HepG2 (cell line): ENCODE results near the gene CD300H. TPM values are rescaled to one million over a fixed set of nuclear protein-coding genes. Genes with fewer than 3 reads are reported as not detected.

Source experiments
- AHR ChIP-seq: IDR thresholded peaks from 2 replicates; pipeline ENCODE4 v1.6.1; 2018; ENCODE audit warnings: missing genetic modification reagents, missing compliant biosample characterization
- ARNTL ChIP-seq: sonication (generic); formaldehyde crosslinking; IDR thresholded peaks from 2 replicates; pipeline ENCODE4 v1.4.0; 2020; ENCODE audit warnings: mild to moderate bottlenecking, missing genetic modification reagents
- ELF4 ChIP-seq: sonication (generic); formaldehyde crosslinking; IDR thresholded peaks from 2 replicates; pipeline ENCODE4 v1.5.0; 2020; ENCODE audit warnings: missing genetic modification reagents, mild to moderate bottlenecking, moderate library complexity, borderline replicate concordance
- IKZF1 ChIP-seq: fragments of 450-650 bp; IDR thresholded peaks from 2 replicates; pipeline ENCODE4 v1.7.1; 2016
- NR3C1 ChIP-seq: sonication (generic); formaldehyde crosslinking; IDR thresholded peaks from 2 replicates; pipeline ENCODE4 v1.4.0; 2020; ENCODE audit warnings: missing genetic modification reagents
- RELA ChIP-seq: sonication (generic); formaldehyde crosslinking; IDR thresholded peaks from 2 replicates; pipeline ENCODE4 v1.4.0; 2020; ENCODE audit warnings: missing genetic modification reagents
- RNF2 ChIP-seq: fragments of 450-650 bp; conservative IDR thresholded peaks from 2 replicates; pipeline ENCODE4 v1.6.1; 2016; ENCODE audit warnings: low read depth
- TAF15 ChIP-seq: fragments of 200-400 bp; formaldehyde crosslinking; IDR thresholded peaks from one replicate; pipeline ENCODE4 v1.6.1; 2018; ENCODE audit warnings: mild to moderate bottlenecking, low read depth, low read length; ENCODE audit not compliant: poor library complexity, severe bottlenecking
- ZBTB8A ChIP-seq: sonication (generic); formaldehyde crosslinking; IDR thresholded peaks from 2 replicates; pipeline ENCODE4 v1.4.0; 2020; ENCODE audit warnings: mild to moderate bottlenecking, low read depth, missing genetic modification reagents, borderline replicate concordance
- ZNF329 ChIP-seq: sonication (generic); formaldehyde crosslinking; IDR thresholded peaks from 2 replicates; pipeline ENCODE4 v1.9.0; 2021; ENCODE audit warnings: low read depth, mild to moderate bottlenecking, missing genetic modification reagents
- ZNF839 ChIP-seq: sonication (generic); formaldehyde crosslinking; IDR thresholded peaks from 2 replicates; pipeline ENCODE4 v1.4.0; 2020; ENCODE audit warnings: missing genetic modification reagents, mild to moderate bottlenecking, borderline replicate concordance
- polyA plus RNA-seq, 8 experiments: library from polyadenylated mRNA; depleted of rRNA in 3 of 8; stranded (reverse) in 7 of 8; unstranded in 1 of 8; fragments of >200 nt; fragmentation: Illumina TruSeq in 4 of 8; extraction: Trizol in 4 of 8; gene quantifications; 2 replicates each; pipeline versions ENCODE4 v1.2.1 to v1.2.3, GENCODE V29; 2011 to 2016; ENCODE audit warnings: low read depth in 4 of 8, missing spikeins in 1 of 8, mixed read lengths in 1 of 8; ENCODE audit not compliant: insufficient read depth in 1 of 8
- total RNA-seq, 5 experiments: library from RNA; depleted of rRNA; stranded (reverse); fragments of >200 nt; fragmentation: Illumina TruSeq; extraction: Trizol; gene quantifications; 2 replicates each; pipeline ENCODE4 v1.2.3, GENCODE V29; 2016; ENCODE audit warnings: low read depth in 1 of 5
- TF ChIP-seq, protein P1 (sequence below), 2 experiments: fragments of 450-650 bp in 1 of 2; sonication (generic) in 1 of 2; formaldehyde crosslinking in 1 of 2; IDR thresholded peaks; 2 replicates each; pipeline versions ENCODE4 v1.6.1 to v1.8.0; 2016 to 2022; ENCODE audit warnings: antibody characterized with exemption in 1 of 2, mild to moderate bottlenecking in 1 of 2, missing genetic modification reagents in 1 of 2
- TF ChIP-seq, protein P2 (sequence below): sonication (generic); formaldehyde crosslinking; IDR thresholded peaks from 2 replicates; pipeline ENCODE4 v1.5.0; 2020; ENCODE audit warnings: missing genetic modification reagents
- TF ChIP-seq, protein P3 (sequence below): sonication (generic); formaldehyde crosslinking; IDR thresholded peaks from 2 replicates; pipeline ENCODE4 v1.4.0; 2020; ENCODE audit warnings: mild to moderate bottlenecking, low read depth, missing genetic modification reagents
- TF ChIP-seq, protein P4 (sequence below): sonication (generic); formaldehyde crosslinking; IDR thresholded peaks from 2 replicates; pipeline ENCODE4 v1.4.0; 2020; ENCODE audit warnings: low read depth, missing genetic modification reagents

CD300H gene
- total and polyA plus RNA-seq, 2 of the 13 experiments (the other 11 are each of a cell fraction or from before 2014, with no cell fraction given), result not detected

DNA sequence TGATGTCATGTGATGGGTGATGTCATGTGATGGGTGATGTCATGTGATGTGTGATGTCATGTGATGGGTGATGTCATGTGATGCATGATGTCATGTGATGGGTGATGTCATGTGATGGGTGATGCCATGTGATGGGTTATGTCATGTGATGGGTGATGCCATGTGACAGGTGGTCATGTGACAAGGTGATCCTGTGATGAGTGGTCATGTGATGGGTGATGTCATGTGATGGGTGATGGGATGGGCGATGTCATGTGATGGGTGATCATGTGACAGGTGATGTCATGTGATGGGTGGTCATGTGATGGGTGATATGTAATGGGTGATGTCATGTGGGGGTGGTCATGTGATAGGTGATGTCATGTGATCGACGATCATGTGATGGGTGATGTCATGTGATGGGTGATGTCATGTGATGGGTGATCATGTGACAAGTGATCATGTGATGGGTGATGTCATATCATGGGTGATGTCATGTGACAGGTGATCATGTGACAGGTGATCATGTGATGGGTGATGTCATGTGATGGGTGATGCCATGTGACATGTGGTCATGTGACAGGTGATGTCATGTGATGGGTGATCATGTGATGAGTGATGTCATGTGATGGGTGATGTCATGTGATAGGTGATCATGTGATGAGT is 53.2 kb downstream of the CD300H start (continued):
- TF ChIP-seq ZNF329 (CRISPR knock-in tag) (no peak), IKZF1 (peak; percentile 75; the same call in 1 of the 2 replicates), ZBTB8A (CRISPR knock-in tag) (no peak), RELA (CRISPR knock-in tag) (no peak), ZNF839 (CRISPR knock-in tag) (no peak), TAF15 (no peak), RNF2 (no peak), AHR (CRISPR knock-in tag) (no peak), NR3C1 (CRISPR knock-in tag) (no peak), ELF4 (no peak), ARNTL (CRISPR knock-in tag) (no peak)
- TF ChIP-seq, protein P1, sequence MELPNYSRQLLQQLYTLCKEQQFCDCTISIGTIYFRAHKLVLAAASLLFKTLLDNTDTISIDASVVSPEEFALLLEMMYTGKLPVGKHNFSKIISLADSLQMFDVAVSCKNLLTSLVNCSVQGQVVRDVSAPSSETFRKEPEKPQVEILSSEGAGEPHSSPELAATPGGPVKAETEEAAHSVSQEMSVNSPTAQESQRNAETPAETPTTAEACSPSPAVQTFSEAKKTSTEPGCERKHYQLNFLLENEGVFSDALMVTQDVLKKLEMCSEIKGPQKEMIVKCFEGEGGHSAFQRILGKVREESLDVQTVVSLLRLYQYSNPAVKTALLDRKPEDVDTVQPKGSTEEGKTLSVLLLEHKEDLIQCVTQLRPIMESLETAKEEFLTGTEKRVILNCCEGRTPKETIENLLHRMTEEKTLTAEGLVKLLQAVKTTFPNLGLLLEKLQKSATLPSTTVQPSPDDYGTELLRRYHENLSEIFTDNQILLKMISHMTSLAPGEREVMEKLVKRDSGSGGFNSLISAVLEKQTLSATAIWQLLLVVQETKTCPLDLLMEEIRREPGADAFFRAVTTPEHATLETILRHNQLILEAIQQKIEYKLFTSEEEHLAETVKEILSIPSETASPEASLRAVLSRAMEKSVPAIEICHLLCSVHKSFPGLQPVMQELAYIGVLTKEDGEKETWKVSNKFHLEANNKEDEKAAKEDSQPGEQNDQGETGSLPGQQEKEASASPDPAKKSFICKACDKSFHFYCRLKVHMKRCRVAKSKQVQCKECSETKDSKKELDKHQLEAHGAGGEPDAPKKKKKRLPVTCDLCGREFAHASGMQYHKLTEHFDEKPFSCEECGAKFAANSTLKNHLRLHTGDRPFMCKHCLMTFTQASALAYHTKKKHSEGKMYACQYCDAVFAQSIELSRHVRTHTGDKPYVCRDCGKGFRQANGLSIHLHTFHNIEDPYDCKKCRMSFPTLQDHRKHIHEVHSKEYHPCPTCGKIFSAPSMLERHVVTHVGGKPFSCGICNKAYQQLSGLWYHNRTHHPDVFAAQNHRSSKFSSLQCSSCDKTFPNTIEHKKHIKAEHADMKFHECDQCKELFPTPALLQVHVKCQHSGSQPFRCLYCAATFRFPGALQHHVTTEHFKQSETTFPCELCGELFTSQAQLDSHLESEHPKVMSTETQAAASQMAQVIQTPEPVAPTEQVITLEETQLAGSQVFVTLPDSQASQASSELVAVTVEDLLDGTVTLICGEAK (IDR thresholded peaks at IDR 0.05), result no peak
- TF ChIP-seq, protein P1 (CRISPR knock-in tag; IDR thresholded peaks at IDR 0.05), result no peak
- TF ChIP-seq, protein P2, sequence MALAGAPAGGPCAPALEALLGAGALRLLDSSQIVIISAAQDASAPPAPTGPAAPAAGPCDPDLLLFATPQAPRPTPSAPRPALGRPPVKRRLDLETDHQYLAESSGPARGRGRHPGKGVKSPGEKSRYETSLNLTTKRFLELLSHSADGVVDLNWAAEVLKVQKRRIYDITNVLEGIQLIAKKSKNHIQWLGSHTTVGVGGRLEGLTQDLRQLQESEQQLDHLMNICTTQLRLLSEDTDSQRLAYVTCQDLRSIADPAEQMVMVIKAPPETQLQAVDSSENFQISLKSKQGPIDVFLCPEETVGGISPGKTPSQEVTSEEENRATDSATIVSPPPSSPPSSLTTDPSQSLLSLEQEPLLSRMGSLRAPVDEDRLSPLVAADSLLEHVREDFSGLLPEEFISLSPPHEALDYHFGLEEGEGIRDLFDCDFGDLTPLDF (CRISPR knock-in tag), result no peak
- TF ChIP-seq, protein P3, sequence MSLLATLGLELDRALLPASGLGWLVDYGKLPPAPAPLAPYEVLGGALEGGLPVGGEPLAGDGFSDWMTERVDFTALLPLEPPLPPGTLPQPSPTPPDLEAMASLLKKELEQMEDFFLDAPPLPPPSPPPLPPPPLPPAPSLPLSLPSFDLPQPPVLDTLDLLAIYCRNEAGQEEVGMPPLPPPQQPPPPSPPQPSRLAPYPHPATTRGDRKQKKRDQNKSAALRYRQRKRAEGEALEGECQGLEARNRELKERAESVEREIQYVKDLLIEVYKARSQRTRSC, result no peak
- TF ChIP-seq, protein P4, sequence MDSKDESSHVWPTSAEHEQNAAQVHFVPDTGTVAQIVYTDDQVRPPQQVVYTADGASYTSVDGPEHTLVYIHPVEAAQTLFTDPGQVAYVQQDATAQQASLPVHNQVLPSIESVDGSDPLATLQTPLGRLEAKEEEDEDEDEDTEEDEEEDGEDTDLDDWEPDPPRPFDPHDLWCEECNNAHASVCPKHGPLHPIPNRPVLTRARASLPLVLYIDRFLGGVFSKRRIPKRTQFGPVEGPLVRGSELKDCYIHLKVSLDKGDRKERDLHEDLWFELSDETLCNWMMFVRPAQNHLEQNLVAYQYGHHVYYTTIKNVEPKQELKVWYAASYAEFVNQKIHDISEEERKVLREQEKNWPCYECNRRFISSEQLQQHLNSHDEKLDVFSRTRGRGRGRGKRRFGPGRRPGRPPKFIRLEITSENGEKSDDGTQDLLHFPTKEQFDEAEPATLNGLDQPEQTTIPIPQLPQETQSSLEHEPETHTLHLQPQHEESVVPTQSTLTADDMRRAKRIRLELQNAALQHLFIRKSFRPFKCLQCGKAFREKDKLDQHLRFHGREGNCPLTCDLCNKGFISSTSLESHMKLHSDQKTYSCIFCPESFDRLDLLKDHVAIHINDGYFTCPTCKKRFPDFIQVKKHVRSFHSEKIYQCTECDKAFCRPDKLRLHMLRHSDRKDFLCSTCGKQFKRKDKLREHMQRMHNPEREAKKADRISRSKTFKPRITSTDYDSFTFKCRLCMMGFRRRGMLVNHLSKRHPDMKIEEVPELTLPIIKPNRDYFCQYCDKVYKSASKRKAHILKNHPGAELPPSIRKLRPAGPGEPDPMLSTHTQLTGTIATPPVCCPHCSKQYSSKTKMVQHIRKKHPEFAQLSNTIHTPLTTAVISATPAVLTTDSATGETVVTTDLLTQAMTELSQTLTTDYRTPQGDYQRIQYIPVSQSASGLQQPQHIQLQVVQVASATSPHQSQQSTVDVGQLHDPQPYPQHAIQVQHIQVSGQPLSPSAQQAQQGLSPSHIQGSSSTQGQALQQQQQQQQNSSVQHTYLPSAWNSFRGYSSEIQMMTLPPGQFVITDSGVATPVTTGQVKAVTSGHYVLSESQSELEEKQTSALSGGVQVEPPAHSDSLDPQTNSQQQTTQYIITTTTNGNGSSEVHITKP (CRISPR knock-in tag), result no peak
